Transverse colon (tissue), 4 donors: ENCODE measurements around the gene NKAIN2. TPM values are rescaled to one million over a fixed set of nuclear protein-coding genes. Genes with fewer than 3 reads are reported as not detected.

Source experiments
- DNase-seq: peaks from one replicate; pipeline ENCODE4 v3.0.0-alpha.2; 2019
- H3K27ac ChIP-seq, 4 donors: fragments of 200-600 bp; sonication (generic); 2 replicates each; pipeline ENCODE4 v1.5.1; 2016 to 2018; ENCODE audit warnings: inconsistent platforms in 4 of 4
- H3K27me3 ChIP-seq: fragments of 200-600 bp; sonication (generic); 2 replicates; pipeline ENCODE4 v1.5.1; 2017; ENCODE audit warnings: inconsistent platforms
- H3K36me3 ChIP-seq, 4 donors: fragments of 200-600 bp; sonication (generic); 2 replicates each; pipeline ENCODE4 v1.5.1; 2017 to 2019; ENCODE audit warnings: inconsistent platforms in 4 of 4
- H3K4me1 ChIP-seq, 4 donors: fragments of 200-600 bp; sonication (generic); 2 replicates each; pipeline ENCODE4 v1.5.1; 2017 to 2020; ENCODE audit warnings: inconsistent platforms in 4 of 4
- H3K4me3 ChIP-seq, 4 donors: fragments of 200-600 bp; sonication (generic); 1 replicate in 1 of 4; 2 replicates in 3 of 4; pipeline versions ENCODE4 v1.5.1 to v1.6.1; 2017 to 2019; ENCODE audit warnings: inconsistent platforms in 4 of 4
- H3K9me3 ChIP-seq, 2 donors: fragments of 200-600 bp; sonication (generic); 2 replicates each; pipeline ENCODE4 v1.5.1; 2017 to 2019; ENCODE audit warnings: inconsistent platforms in 2 of 2
- CTCF ChIP-seq, 5 experiments: fragments of 200-600 bp in 3 of 5; fragments of 450-650 bp in 2 of 5; sonication (generic) in 3 of 5; IDR thresholded peaks; 1 replicate in 2 of 5; 2 replicates in 3 of 5; pipeline ENCODE4 v1.5.1; 2016 to 2017; ENCODE audit warnings: antibody characterized with exemption in 5 of 5, inconsistent platforms in 3 of 5, mild to moderate bottlenecking in 2 of 5, moderate library complexity in 1 of 5
- EP300 ChIP-seq: sonication (generic); formaldehyde crosslinking; IDR thresholded peaks from one replicate; pipeline ENCODE4 v1.6.1; 2017; ENCODE audit warnings: antibody characterized with exemption, low read depth
- POLR2A ChIP-seq: fragments of 450-650 bp; IDR thresholded peaks from one replicate; pipeline ENCODE4 v1.6.1; 2016; ENCODE audit warnings: antibody characterized with exemption, mild to moderate bottlenecking, moderate library complexity
- POLR2AphosphoS5 ChIP-seq, 3 donors: sonication (generic); formaldehyde crosslinking; IDR thresholded peaks; one replicate each; pipeline ENCODE4 v1.6.1; 2016; ENCODE audit warnings: antibody characterized with exemption in 3 of 3
- WGBS, 2 donors: methylation state at CpG; one replicate each; pipeline ENCODE4 v1.1.5; 2018; ENCODE audit warnings: low coverage in 1 of 2; 5-methylcytosine and 5-hydroxymethylcytosine counted together
- in situ Hi-C, 4 donors: fragments of 200-750 bp; cut with MboI; loops; one replicate each; pipeline versions ENCODE4 v1.15.0 to v1.15.1; 2017; ENCODE audit warnings: low sequenced_read_pairs in 3 of 4, low pct_ligation_motif_present in 1 of 4, low pct_unique_long_range_greater_than_20kb in 1 of 4
- intact Hi-C: fragments of 100-400 bp; cut with DNase I; formaldehyde crosslinking; loops from one replicate; pipeline ENCODE4 v1.15.1; 2023; ENCODE audit warnings: low total_unique reads
- total RNA-seq, 4 donors: library from RNA; depleted of rRNA; stranded (reverse); fragments of >200 nt; gene quantifications; one replicate each; pipeline ENCODE4 v1.1.0, GENCODE V29; 2016

NKAIN2 gene
- total RNA-seq, 4 donors from 2014 or later, result 0.32 TPM; not detected in 3

- Histone ChIP-seq H3K36me3 (no peaks in the 10 kb centered on the region), H3K4me3 (no peak overlapping the region), H3K27ac (no peak overlapping the region), H3K27me3 (no peaks in the 10 kb centered on the region), H3K9me3 (no peaks in the 10 kb centered on the region), H3K4me1 (no peaks in the 10 kb centered on the region)
- WGBS, 2 donors, result 38 to 45% methylated on average over 8 of the region's 8 CpGs
- in situ Hi-C loops (no loop called here), intact Hi-C loops (no loop called here)
- DNase-seq, result no peak
- TF ChIP-seq POLR2AphosphoS5 (IDR thresholded peaks at IDR 0.05) (no peak), CTCF (IDR thresholded peaks at IDR 0.05) (no peak), POLR2A (no peak), EP300 (no peak)
These were observed 35.0 kb downstream of the NKAIN2 start for GRCh38 chr6:123838505-123839234.

GRCh38 chr6:123841067-123841896, 37.6 kb downstream of the NKAIN2 start:
- TF ChIP-seq CTCF (IDR thresholded peaks at IDR 0.05) (no peak), EP300 (no peak), POLR2AphosphoS5 (IDR thresholded peaks at IDR 0.05) (no peak), POLR2A (no peak)
- no peak overlapping the region for H3K27ac ChIP-seq
- H3K9me3 ChIP-seq, result no peaks in the 10 kb centered on the region
- H3K27me3 ChIP-seq, result no peaks in the 10 kb centered on the region
- intact Hi-C loops, result no loop called here
- no peaks in the 10 kb centered on the region for H3K36me3 ChIP-seq
- in situ Hi-C loops, result no loop called here
- no peak overlapping the region for H3K4me3 ChIP-seq
- no peaks in the 10 kb centered on the region for H3K4me1 ChIP-seq
- no peak for DNase-seq
- 27 to 28% methylated on average over 5 to 6 of the region's 6 CpGs for WGBS, 2 donors

- 77 to 88% methylated on average over 5 of the region's 5 CpGs for WGBS, 2 donors
- in situ Hi-C loops, result no loop called here
- TF ChIP-seq EP300 (no peak), POLR2AphosphoS5 (IDR thresholded peaks at IDR 0.05) (no peak), POLR2A (no peak), CTCF (IDR thresholded peaks at IDR 0.05) (no peak)
- no peaks in the 10 kb centered on the region for H3K4me1 ChIP-seq
- no peak overlapping the region for H3K4me3 ChIP-seq
- H3K27me3 ChIP-seq, result no peaks in the 10 kb centered on the region
- H3K27ac ChIP-seq, result no peak overlapping the region
- DNase-seq, result no peak
- intact Hi-C loops, result no loop called here
- no peaks in the 10 kb centered on the region for H3K36me3 ChIP-seq
- no peaks in the 10 kb centered on the region for H3K9me3 ChIP-seq
These were observed 40.3 kb downstream of the NKAIN2 start for GRCh38 chr6:123844011-123844410.

GRCh38 chr6:123848347-123848746, 44.7 kb downstream of the NKAIN2 start:
- Histone ChIP-seq H3K9me3 (no peaks in the 10 kb centered on the region), H3K4me3 (no peak overlapping the region), H3K4me1 (no peaks in the 10 kb centered on the region), H3K36me3 (no peaks in the 10 kb centered on the region), H3K27me3 (no peaks in the 10 kb centered on the region), H3K27ac (no peak overlapping the region)
- DNase-seq, result no peak
- TF ChIP-seq POLR2A (no peak), CTCF (IDR thresholded peaks at IDR 0.05) (no peak), POLR2AphosphoS5 (IDR thresholded peaks at IDR 0.05) (no peak), EP300 (no peak)
- in situ Hi-C loops (no loop called here), intact Hi-C loops (no loop called here)
- 75 to 90% methylated on average over 1 to 2 of the region's 2 CpGs for WGBS, 2 donors
